GM19240 (cell line): ENCODE data around the gene AIDA.
"Not testable (repeated sequence)": the region's sequence is repeated elsewhere in the genome, so short reads cannot be mapped to it uniquely, and the experiment has no call there.

Experiments
- DNase-seq: peaks from one replicate; pipeline ENCODE4 v3.0.0; 2011; ENCODE audit warnings: low spot score; ENCODE audit not compliant: insufficient read length

Gene AIDA, protein sequence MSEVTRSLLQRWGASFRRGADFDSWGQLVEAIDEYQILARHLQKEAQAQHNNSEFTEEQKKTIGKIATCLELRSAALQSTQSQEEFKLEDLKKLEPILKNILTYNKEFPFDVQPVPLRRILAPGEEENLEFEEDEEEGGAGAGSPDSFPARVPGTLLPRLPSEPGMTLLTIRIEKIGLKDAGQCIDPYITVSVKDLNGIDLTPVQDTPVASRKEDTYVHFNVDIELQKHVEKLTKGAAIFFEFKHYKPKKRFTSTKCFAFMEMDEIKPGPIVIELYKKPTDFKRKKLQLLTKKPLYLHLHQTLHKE

DNA sequence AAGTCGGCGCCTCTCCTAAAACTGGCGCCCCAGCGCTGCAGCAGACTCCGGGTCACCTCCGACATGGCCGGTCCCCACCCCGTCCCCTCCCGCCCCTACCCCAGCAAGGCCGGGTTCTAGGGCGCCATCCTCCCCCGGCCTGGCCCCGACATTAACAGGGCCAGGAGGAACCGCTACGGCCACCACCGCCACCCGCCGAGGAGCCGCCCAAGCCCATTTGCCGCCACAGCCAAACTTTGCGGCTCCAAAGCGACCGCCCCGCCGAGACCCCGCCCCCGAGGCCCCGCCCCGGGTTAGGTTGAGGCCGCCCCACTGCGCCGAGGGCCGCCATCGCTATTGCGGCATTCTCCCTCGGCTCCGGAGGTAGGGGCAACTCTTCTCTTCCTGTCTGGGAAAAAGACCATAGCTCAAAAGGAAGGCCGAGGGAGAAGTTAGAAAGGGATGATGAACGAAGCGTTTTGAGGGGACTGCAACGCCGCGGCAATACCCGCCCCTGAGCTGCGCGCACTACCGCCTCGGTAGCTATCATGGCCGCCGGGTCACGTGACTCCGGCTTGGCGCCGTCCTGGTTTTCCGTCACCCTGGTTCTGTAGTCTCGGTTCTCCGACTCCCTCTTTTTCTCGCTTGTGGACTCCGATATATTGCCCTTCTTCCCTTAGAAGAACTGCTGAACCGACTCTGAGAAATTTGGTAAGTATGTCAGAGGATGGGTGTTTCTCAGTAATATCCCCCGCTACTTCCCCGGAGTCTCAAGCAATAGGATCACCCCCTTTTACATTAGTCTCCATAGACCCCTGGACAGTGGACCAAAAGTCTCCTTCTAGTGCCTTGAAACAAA, at the start of gene AIDA, which contains the start of gene BROX:
Gene AIDA, minus strand, starts transcription at position 239 of the 838 bp plus-strand sequence. Its CDS starts 174 bp downstream, at position 65.
Gene BROX, plus strand, starts transcription at position 312 of the 838 bp plus-strand sequence. CDS start 3,136 bp downstream, outside the sequence.
- DNase-seq: peak; percentile 58

DNA sequence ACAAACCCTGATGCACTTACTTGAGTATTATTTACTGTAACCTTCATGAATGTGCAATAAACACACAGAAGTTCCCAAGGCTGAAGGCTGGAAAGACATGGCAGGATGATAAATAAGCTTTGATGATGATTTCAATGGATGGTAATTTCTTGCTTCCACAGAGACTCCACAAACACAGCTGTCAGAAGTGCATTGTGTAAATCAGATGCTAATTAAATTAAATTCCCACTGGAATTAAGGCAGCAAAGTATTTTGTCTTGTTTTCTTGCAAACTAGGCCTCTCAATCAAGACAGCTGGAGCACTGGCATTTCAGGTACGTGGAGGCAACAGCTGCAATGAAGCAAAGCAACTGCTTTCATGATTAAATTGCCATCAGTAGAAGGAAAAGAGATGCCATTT, 48.8 kb upstream of the AIDA start:
- DNase-seq: no peak

DNA sequence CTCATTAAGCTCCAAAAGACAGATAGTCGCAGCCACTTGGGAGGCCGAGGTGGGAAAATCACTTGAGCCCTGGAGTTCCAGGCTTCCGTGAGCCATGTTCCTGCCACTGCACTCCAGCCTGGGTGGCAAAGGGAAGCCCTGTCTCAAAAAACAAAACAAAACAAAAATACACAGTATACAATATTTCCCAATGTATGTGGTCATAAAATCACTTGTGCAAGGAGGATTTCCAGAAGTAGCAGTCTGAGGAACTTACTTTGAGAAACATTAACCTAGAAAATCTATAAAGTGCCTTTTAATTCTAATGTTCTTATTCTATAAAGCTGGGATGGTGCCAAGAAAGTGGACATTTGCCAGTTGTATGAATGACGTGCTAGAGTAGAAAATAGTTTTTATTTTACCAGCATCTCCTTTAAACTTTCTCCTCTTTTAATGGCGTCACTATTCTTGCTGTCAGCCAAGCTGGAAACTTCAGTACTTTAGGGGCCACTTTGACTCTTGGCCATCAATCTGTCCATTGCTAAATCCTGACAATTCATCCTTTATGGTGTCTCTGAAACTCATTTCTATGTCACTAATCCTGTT, 47.3 kb upstream of the AIDA start:
- no peak for DNase-seq

DNA sequence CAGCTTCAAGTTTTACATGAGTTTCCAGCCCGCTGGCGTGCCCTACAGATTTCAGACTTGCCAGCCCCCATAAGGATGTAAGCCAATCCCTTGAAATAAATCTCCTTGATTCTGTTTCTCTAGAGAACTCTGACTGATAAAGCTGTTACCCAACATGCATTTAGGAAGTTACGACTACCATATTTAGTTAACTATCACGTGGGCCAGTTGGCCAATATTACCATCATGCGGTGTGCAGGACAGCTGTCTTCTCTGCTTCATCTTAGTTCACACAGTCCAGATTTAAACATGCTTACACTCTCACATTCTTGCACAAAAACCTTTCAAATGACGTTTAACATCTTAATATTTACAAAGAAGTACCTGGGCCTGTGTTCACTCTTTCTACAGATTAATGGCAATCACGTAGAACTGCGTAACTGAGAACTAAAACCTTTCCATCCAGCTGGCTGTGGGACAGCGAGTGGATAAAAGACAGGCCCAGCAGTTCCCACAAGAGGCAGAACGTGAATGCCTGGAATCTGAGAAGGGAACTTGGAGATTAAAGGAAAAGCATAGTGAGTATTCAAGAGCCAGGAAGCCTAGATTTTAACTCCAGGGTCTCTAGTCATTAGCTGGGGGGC, 45.5 kb upstream of the AIDA start:
- DNase-seq: no peak

DNA sequence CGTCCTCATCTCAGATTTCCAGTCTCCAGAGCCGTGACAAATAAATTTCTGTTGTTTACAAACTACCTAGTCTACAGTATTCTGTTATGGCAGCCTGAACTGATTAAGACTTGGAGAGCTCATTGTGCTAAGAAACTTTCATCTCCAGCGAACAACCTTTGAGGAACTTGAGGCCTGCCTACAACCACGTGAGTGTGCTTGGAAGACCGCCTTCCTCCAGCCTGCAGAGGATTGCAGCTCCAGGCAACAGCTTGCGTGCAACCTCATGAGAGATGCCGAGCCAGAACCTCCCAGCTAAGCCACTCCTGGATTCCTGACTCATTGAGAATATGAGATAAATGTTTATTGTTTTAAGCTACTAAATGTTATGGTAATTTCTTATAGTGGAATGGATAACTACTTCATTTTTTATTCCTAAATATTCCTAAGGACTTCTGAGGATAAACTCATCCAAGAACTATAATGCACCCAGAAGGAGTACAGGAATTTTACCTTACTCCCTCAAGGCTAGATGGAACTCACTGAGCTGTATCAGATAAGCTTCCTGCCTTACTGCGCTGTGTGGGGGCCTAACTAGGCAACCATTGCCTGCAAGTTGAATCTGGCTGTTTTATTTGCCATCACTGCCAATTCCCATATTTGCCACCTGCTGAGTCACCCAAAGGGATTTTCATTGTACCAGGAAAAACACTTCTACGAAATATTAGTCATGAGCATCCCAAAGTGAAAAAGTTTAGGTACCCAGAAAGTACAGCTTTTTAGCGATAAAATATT, 42.3 kb upstream of the AIDA start:
- no peak for DNase-seq

DNA sequence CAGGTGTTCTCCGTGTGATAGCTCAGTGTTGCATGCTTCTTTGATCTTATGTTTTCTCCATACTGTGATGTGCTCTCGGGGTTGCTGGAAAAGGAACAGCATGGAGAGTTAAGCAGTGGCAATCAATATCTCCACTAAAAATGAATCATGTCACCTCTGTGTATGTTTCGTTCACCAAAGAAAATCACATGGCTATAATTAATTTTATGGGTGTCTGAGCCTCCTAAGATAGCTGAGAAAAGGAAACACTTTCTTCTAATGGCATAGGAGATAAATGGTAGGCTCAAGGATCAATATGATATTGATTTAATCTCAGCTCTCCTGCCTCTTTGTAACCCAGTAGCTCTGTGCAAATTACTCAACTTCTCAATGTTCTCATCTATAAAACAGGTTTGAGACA, 39.0 kb upstream of the AIDA start:
- no peak for DNase-seq

DNA sequence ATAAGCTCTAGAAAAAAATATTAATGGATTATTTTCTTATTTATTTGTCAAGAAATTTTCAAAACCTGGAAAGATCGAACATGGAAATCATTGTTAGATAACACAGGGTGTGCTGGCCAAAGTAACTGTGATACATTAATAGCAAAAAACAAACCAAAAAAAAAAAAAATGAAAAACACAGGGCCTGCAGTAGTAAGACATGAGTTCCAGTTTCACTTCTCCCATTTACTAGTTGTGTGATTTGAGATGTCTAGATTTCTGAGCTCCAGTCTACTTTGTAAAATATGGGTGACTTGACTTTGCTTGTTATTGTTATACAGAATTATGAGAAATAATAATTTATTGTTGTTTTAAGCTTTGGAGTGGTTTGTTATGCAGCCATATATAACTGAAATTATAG, 38.4 kb upstream of the AIDA start:
- DNase-seq: no peak

DNA sequence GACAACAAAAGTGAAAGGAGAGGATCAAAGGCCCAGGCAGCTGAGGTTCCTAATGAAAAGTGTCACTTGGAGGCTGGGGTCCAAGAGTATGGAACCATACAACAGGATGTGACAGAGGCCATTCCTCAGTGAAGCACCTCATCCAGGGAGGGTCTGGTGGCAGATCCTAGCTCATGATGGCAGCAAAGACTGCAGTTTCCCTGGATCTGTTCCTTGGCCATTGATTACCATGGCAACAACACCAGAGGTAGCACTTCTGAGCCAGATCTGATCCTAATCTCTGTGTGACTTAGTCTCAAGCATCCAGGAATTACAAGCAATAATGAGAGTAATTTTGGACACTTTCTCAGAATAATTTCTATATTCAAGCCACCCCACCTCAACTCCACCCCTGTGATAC, 37.6 kb upstream of the AIDA start:
- DNase-seq: no peak

DNA sequence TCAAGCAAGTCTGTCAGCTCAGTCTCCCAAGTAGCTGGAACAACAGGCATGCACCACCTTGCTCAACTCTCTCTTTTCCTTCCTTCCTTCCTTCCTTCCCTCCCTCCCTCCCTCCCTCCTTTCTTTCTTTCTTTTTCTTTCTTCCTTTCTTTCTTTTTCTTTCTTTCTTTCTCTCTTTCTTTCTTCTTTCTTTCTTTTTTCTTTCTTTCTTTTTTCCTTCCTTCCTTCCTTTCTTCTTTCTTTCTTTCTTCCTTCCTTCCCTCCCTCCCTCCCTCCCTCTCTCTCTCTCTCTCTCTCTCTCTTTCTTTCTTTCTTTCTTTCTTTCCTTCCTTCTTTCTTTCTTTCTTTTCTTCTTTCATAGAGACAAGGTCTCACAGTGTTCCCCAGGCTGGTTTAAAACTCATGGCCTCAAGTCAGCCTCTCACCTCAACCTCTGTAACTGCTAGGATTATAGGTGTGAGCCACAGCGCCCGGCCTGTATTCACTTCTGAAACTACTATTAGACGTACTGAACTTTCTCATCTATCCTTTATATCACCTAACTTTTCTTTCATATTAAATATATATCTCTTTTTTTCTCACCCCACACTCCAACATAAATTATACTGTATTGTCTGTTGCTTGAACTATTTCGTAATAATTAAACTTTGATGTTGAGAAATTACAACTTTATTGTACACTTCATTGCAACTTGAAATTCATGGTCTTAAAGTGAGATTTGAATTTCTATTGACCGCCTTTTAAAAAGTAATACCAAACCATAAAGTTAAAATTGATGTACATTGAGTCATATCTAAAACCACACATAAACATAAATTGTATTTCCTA, 29.6 kb upstream of the AIDA start:
- DNase-seq: not testable (repeated sequence)

DNA sequence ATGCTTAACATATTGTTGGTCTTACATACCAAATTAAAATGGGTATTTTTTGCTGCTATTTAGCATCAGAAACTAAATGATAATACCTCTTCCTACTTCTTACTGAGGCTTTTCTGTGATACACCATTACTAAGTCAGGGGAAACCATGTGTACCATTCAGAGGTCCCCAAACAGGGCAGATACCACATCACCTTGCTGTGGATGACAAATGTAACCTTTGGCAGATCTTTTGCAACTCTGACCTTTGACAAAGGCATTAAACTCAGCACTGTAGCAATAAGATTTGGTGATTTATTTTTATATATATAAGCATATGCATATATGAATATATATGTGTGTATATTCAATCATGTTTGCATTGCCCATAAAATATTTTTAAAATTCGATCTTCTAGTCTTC, 27.6 kb upstream of the AIDA start:
- no peak for DNase-seq

DNA sequence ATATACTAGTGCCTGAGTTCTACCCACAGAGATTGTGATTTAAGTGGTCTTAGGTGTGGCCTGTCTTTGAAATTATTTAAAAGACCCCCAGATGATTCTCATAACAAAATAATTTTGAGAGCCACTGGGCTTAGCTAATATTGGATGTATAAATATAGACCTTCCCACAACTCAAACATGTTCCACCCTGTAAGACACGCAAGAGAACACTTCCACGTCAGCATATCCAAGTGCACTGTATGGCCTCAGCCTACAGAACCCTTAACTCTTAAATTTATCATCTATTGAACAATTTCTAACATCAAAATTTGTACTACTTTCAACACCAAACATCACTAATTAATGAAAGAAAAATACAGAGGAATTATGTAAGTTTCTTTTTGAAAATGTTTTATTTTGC, 27.2 kb upstream of the AIDA start:
- no peak for DNase-seq

DNA sequence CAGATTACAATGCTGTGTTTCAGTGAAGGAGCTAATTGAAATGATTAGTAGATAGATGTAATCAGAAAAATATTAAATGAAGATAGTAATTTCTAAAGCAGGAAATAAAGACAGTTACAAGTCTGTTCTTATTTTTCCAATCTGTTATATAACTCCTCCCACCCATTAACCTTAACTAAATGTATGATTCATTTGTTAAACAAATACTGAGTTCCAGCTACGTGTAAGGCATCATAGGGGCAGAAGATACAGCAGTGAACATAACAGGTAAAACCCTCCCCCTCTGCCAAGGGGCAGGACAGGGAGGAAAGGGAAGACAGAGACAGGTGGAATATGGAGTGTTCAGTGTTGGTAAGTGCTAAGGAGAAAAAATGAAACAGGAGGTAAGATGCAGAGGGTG, 24.7 kb upstream of the AIDA start, which contains the start of gene FAM177B:
Gene FAM177B, plus strand, starts transcription at position 231 of the 400 bp plus-strand sequence. CDS start 9,344 bp downstream, outside the sequence.
- no peak for DNase-seq

DNA sequence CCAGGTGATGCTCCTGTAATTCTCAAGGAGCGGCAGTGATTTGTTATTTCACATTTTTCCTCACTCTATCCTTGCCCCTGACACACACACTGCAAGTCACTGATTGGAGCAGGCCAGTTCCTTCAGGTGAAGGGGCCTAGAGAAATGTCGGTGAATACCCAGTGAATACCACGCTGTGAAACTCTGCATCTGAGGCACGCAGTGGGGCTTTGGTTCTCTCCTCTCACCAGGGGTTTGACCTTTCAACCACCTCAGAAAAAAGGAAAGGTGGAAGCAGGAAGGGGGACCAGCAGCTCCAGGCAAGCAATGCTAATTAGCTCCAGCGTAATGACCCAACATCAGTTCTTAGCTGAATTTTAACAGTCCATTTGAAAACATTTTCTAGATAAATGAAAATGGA, 24.2 kb upstream of the AIDA start:
- no peak for DNase-seq

DNA sequence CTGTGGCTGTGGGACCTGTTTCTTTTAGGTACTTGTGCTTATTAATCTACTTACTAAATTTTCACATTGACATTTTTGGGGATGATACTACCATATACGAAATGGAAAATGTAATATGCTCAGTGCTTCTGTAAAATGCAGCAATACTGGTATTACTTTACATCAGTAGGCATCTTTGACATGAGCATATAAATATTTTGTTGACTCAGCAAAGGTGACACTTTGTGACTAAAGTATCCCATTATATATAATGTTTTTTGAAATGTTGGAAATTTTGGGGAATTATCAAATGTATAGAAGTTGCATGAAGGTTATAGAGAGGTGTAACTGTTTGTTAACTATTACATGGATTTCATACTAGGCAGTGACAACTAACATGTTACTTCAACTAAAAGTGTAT, 22.4 kb upstream of the AIDA start:
- DNase-seq: no peak

DNA sequence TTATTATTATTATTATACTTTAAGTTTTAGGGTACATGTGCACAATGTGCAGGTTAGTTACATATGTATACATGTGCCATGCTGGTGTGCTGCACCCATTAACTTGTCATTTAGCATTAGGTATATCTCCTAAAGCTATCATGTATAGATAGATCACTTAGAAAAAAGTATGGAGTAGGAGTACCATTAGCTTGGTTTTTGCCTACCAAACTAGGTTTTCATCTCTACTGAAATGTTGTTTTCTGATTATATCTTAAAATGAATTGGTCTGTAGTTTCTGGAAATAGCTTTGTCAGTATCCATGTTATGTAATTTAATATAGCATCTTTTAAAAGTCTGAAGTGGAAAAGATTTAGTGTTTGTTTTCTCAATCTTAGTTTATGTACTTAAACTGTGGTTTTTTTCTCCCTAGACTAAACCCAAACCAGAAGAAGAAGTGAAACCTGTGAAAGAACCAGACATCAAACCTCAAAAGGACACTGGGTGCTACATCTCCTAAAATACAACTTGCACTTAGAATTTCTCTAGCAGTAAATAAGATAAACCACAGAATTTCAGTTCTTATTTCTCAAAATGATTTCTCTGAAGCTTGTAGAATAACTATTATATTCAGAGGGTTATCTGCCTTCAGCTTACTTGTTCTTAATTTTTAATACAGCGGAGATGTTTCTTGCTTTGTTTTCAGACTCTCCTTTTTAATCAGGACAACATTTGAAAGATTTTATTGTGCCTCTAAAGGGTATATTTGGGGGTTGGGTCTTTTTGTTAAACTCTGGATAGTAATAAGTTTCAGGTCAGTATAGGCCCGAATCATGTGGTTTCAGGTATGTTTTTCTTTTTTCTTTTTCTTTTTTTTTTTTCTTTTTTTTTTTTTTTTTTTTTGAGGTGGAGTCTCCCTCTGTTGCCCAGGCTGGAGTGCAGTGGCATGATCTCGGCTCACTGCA, 20.2 kb upstream of the AIDA start:
- DNase-seq: peak; percentile 41

DNA sequence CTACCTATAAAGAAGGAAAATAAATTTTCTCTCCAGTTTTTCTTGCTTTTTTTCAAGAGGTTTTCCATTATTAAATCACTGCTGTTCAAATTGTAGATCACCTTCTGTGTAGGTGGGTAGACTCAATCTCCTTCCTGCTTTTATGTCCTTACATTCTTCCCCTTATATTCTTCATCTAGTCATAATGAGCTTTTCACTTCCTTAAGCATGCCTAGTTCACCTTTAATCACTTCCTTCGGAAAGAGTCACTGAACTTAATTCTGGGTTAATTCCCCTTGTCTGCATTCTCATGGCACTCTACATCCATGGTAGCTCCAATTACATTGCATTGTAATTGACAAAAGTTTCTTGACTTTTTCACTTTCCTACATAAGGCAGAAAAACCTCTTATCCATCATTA, 18.6 kb upstream of the AIDA start:
- no peak for DNase-seq

DNA sequence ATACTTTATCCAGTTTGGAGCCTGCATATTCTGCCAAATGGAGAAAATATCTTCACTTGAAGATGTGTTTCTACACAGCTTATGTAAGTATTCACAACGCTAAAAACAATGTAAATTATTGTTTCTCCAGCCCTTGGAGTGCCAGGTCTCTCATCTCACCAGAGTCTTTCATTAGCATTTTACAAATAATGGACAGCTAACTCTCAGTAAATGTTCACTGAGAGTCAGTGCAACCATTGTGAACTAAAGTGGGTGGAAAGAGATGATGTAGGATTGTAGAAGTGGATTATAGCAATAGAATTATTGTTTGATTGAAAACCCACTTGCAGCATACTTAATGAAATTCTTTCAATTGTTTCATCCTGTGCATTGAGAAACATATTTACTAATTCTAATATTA, 16.5 kb upstream of the AIDA start:
- DNase-seq: no peak

DNA sequence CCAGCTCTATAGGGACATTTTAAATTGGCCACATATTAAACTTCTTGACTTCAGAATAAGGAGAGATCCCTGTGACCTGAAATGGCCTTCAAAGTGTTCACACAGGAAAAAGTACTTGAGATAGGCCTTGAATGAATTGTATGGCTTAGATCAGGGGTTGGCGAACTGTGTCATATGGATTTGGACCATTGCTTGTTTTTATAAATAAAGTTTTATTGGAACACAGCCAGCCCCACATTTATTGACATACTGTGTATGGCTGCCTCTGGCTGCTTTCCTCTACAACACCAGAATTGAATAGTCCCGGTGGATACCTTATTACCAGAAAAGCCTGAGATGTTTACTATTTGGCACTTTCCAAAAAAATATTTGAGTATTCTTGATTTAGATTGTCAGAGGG, 4.1 kb upstream of the AIDA start:
- DNase-seq: no peak
